Left lung (tissue), 10 donors: ENCODE results near the gene TENM3. TPM values are rescaled to one million over a fixed set of nuclear protein-coding genes. Genes with fewer than 3 reads are reported as not detected.

Source experiments
- ATAC-seq: fragments of 200-7000 bp; cut with Tn5 transposase; one replicate; pipeline ENCODE4 v1.9.1; 2020; ENCODE audit warnings: moderate library complexity
- DNase-seq, 4 donors: peaks; one replicate each; pipeline ENCODE4 v3.0.0-alpha.2; 2013 to 2020
- H3K27ac ChIP-seq, 2 donors: fragments of 200-600 bp; sonication (generic) in 1 of 2; one replicate each; pipeline versions ENCODE4 v1.5.0 to v1.8.0; 2020 to 2021
- H3K27me3 ChIP-seq, 2 donors: fragments of 200-600 bp; sonication (generic) in 1 of 2; one replicate each; pipeline versions ENCODE4 v1.5.0 to v1.8.0; 2020 to 2021
- H3K36me3 ChIP-seq, 2 donors: fragments of 200-600 bp; sonication (generic) in 1 of 2; one replicate each; pipeline versions ENCODE4 v1.5.0 to v1.8.0; 2020 to 2021
- H3K4me1 ChIP-seq, 2 donors: fragments of 200-600 bp; one replicate each; pipeline ENCODE4 v1.8.0; 2021
- H3K4me3 ChIP-seq, 2 donors: fragments of 200-600 bp; sonication (generic) in 1 of 2; one replicate each; pipeline versions ENCODE4 v1.5.0 to v1.8.0; 2020 to 2021; ENCODE audit warnings: mild to moderate bottlenecking in 1 of 2
- H3K9me3 ChIP-seq, 2 donors: fragments of 200-600 bp; sonication (generic) in 1 of 2; one replicate each; pipeline versions ENCODE4 v1.5.0 to v1.8.0; 2020 to 2021
- CTCF ChIP-seq, 2 donors: fragments of 200-600 bp; sonication (generic) in 1 of 2; IDR thresholded peaks; one replicate each; pipeline versions ENCODE4 v1.5.0 to v1.8.0; 2021; ENCODE audit warnings: antibody characterized with exemption in 2 of 2
- intact Hi-C, 2 donors: fragments of 100-400 bp; cut with DNase I; formaldehyde crosslinking; loops; one replicate each; pipeline versions ENCODE4 v1.11.2 to v1.14.2; 2022
- polyA plus RNA-seq, 6 donors: library from polyadenylated mRNA; unstranded; fragments of 120-200 nt; gene quantifications; one replicate each; pipeline ENCODE4 v1.2.1, GENCODE V29; 2013; ENCODE audit not compliant: insufficient read length in 6 of 6
- total RNA-seq, 2 donors: library from RNA; stranded (reverse); fragmentation: NEBNext Ultra II Directional; extraction: Animal tissue kit (Norgen Biotek cat#: 25700); gene quantifications; one replicate each; pipeline ENCODE4 v1.2.1, GENCODE V29; 2021
- donor health status: DM: no; HTN: yes; CAD: no.
- donor health status: DM: no; HTN: no; CAD: no.

Gene TENM3
- total and polyA plus RNA-seq, 8 donors, result 2.2 to 5.6 (median 3.1) TPM

GRCh38 chr4:182574706-182575105 is 331.5 kb downstream of the TENM3 start:
- intact Hi-C loops, result no loop called here
- no peak for DNase-seq
- no peaks in the 10 kb centered on the region for H3K9me3 ChIP-seq

GRCh38 chr4:182575225-182575624 is 332.0 kb downstream of the TENM3 start:
- no peaks in the 10 kb centered on the region for H3K36me3 ChIP-seq
- DNase-seq, result no peak
- H3K27ac ChIP-seq, result no peak overlapping the region
- intact Hi-C loops, result no loop called here
- no peaks in the 10 kb centered on the region for H3K4me1 ChIP-seq
- peaks cover 0 to 7% of the 10 kb centered on the region in 2 donors for H3K27me3 ChIP-seq
- no peak overlapping the region for H3K4me3 ChIP-seq
- H3K9me3 ChIP-seq, result no peaks in the 10 kb centered on the region
- ATAC-seq, result no peak
- no peak for TF ChIP-seq CTCF (IDR thresholded peaks at IDR 0.05)

More at GRCh38 chr4:182574706-182575105, 331.5 kb downstream of the TENM3 start:
- ATAC-seq, result no peak
- Histone ChIP-seq H3K27ac (no peak overlapping the region), H3K4me3 (no peak overlapping the region), H3K36me3 (no peaks in the 10 kb centered on the region), H3K4me1 (no peaks in the 10 kb centered on the region), H3K27me3 (peaks cover 0 to 7% of the 10 kb centered on the region in 2 donors)
- TF ChIP-seq CTCF (IDR thresholded peaks at IDR 0.05), result no peak

GRCh38 chr4:182576601-182577289 is 333.5 kb downstream of the TENM3 start:
- no peaks in the 10 kb centered on the region for H3K36me3 ChIP-seq
- DNase-seq, result no peak
- TF ChIP-seq CTCF (IDR thresholded peaks at IDR 0.05), result no peak
- intact Hi-C loops, result no loop called here
- no peaks in the 10 kb centered on the region for H3K4me1 ChIP-seq
- H3K27me3 ChIP-seq, result peaks cover 0 to 7% of the 10 kb centered on the region in 2 donors
- H3K4me3 ChIP-seq, result no peak overlapping the region
- ATAC-seq, result no peak
- no peaks in the 10 kb centered on the region for H3K9me3 ChIP-seq
- H3K27ac ChIP-seq, result no peak overlapping the region

GRCh38 chr4:182577411-182577810 is 334.2 kb downstream of the TENM3 start:
- Histone ChIP-seq H3K27me3 (peaks cover 0 to 7% of the 10 kb centered on the region in 2 donors), H3K4me1 (no peaks in the 10 kb centered on the region), H3K4me3 (no peak overlapping the region), H3K36me3 (no peaks in the 10 kb centered on the region), H3K9me3 (no peaks in the 10 kb centered on the region), H3K27ac (no peak overlapping the region)
- intact Hi-C loops, result no loop called here
- ATAC-seq (no peak), DNase-seq (no peak)
- no peak for TF ChIP-seq CTCF (IDR thresholded peaks at IDR 0.05)

- Histone ChIP-seq H3K4me3 (no peak overlapping the region), H3K27me3 (peaks cover 0 to 7% of the 10 kb centered on the region in 2 donors), H3K9me3 (no peaks in the 10 kb centered on the region), H3K36me3 (no peaks in the 10 kb centered on the region), H3K4me1 (no peaks in the 10 kb centered on the region), H3K27ac (peak overlapping the region; percentile 2 to 45)
- ATAC-seq (peak; percentile 97), DNase-seq (no peak)
- TF ChIP-seq CTCF (IDR thresholded peaks at IDR 0.05), result no peak
- intact Hi-C loops, result no loop called here
Observed at GRCh38 chr4:182578402-182578801, 335.2 kb downstream of the TENM3 start.
